T-helper 17 cell (primary cell): ENCODE results near the gene CEP112. TPM values are rescaled to one million over a fixed set of nuclear protein-coding genes. Genes with fewer than 3 reads are reported as not detected.
"Not testable (repeated sequence)": the region's sequence is repeated elsewhere in the genome, so short reads cannot be mapped to it uniquely, and the experiment has no call there.

Source experiments
- ATAC-seq: fragments of 150-1000 bp; cut with Tn5 transposase; 2 replicates; pipeline ENCODE4 v1.10.0; 2021; ENCODE audit warnings: mild to moderate bottlenecking, moderate library complexity
- DNase-seq, 3 donors: peaks; one replicate each; pipeline versions ENCODE4 v3.0.0 to v3.0.0-alpha.2; 2020 to 2021
- H3K9me3 ChIP-seq: one replicate; pipeline ENCODE4 v1.7.0; 2013; ENCODE audit warnings: low read length, mild to moderate bottlenecking; ENCODE audit not compliant: control insufficient read depth, poor library complexity, severe bottlenecking
- H3K27ac Mint-ChIP-seq: one replicate; pipeline ENCODE4 v1.8.0; 2022; ENCODE audit warnings: mild to moderate bottlenecking, moderate library complexity, mixed read lengths
- H3K27me3 Mint-ChIP-seq: one replicate; pipeline ENCODE4 v1.8.0; 2022; ENCODE audit warnings: mixed read lengths
- H3K36me3 Mint-ChIP-seq: one replicate; pipeline ENCODE4 v1.8.0; 2022; ENCODE audit warnings: low read depth, mixed read lengths
- H3K4me1 Mint-ChIP-seq: one replicate; pipeline ENCODE4 v1.8.0; 2022; ENCODE audit warnings: mild to moderate bottlenecking, mixed read lengths
- H3K4me3 Mint-ChIP-seq: one replicate; pipeline ENCODE4 v1.8.0; 2022; ENCODE audit warnings: mild to moderate bottlenecking, moderate library complexity, mixed read lengths
- total RNA-seq, 4 donors: library from RNA in 2 of 4; stranded (reverse) in 2 of 4; gene quantifications; one replicate each; pipeline ENCODE4 v1.2.3 and lab custom pipeline; 2022 to 2026

The CEP112 gene
- total RNA-seq, 2 donors from 2014 or later, result 4.3 to 6.9 TPM

GRCh38 chr17:65751263-65751662, 440.7 kb downstream of the CEP112 start:
- Mint-ChIP-seq H3K4me3 (peak overlapping the region; percentile 66), H3K27ac (peak overlapping the region; percentile 86), H3K27me3 (peaks cover 6% of the 10 kb centered on the region), H3K4me1 (peaks cover 19% of the 10 kb centered on the region), H3K36me3 (no peaks in the 10 kb centered on the region)
- no peaks in the 10 kb centered on the region for H3K9me3 ChIP-seq
- ATAC-seq, result no peak
- DNase-seq, result no peak

- DNase-seq (peak in 2 of 3 donors; percentile 29 to 46), ATAC-seq (peak; percentile 92)
- H3K9me3 ChIP-seq, result no peaks in the 10 kb centered on the region
- H3K4me1 Mint-ChIP-seq, result peaks cover 19% of the 10 kb centered on the region
- H3K4me3 Mint-ChIP-seq, result peak overlapping the region; percentile 72
- peak overlapping the region; percentile 86 for H3K27ac Mint-ChIP-seq
- peaks cover 6% of the 10 kb centered on the region for H3K27me3 Mint-ChIP-seq
- no peaks in the 10 kb centered on the region for H3K36me3 Mint-ChIP-seq
Measured at GRCh38 chr17:65750631-65751115, 441.3 kb downstream of the CEP112 start.

GRCh38 chr17:65750166-65750565, 441.8 kb downstream of the CEP112 start:
- H3K4me3 Mint-ChIP-seq, result no peak overlapping the region
- ATAC-seq (no peak), DNase-seq (no peak)
- peaks cover 19% of the 10 kb centered on the region for H3K4me1 Mint-ChIP-seq
- no peaks in the 10 kb centered on the region for H3K9me3 ChIP-seq
- no peaks in the 10 kb centered on the region for H3K36me3 Mint-ChIP-seq
- peaks cover 6% of the 10 kb centered on the region for H3K27me3 Mint-ChIP-seq
- peak overlapping the region; percentile 86 for H3K27ac Mint-ChIP-seq

- Mint-ChIP-seq H3K4me1 (peaks cover 19% of the 10 kb centered on the region), H3K4me3 (no peak overlapping the region), H3K27ac (no peak overlapping the region), H3K36me3 (no peaks in the 10 kb centered on the region), H3K27me3 (peaks cover 6% of the 10 kb centered on the region)
- no peak for DNase-seq
- H3K9me3 ChIP-seq, result no peaks in the 10 kb centered on the region
- no peak for ATAC-seq
Measured at GRCh38 chr17:65749479-65749878, 442.5 kb downstream of the CEP112 start.

GRCh38 chr17:65745241-65745640, 446.7 kb downstream of the CEP112 start:
- H3K27ac Mint-ChIP-seq, result no peak overlapping the region
- no peak overlapping the region for H3K4me3 Mint-ChIP-seq
- ATAC-seq (no peak), DNase-seq (no peak)
- H3K4me1 Mint-ChIP-seq, result peaks cover 13% of the 10 kb centered on the region
- H3K9me3 ChIP-seq, result no peaks in the 10 kb centered on the region
- H3K27me3 Mint-ChIP-seq, result no peaks in the 10 kb centered on the region
- H3K36me3 Mint-ChIP-seq, result no peaks in the 10 kb centered on the region

- no peak overlapping the region for H3K4me3 Mint-ChIP-seq
- H3K27ac Mint-ChIP-seq, result no peak overlapping the region
- peaks cover 11% of the 10 kb centered on the region for H3K4me1 Mint-ChIP-seq
- ATAC-seq (no peak), DNase-seq (no peak)
- no peaks in the 10 kb centered on the region for H3K9me3 ChIP-seq
- no peaks in the 10 kb centered on the region for H3K36me3 Mint-ChIP-seq
- no peaks in the 10 kb centered on the region for H3K27me3 Mint-ChIP-seq
Measured at GRCh38 chr17:65743308-65743655, 448.7 kb downstream of the CEP112 start.

- DNase-seq, result no peak
- H3K4me3 Mint-ChIP-seq, result peak overlapping the region; percentile 41
Measured at GRCh38 chr17:65742403-65743307, 449.3 kb downstream of the CEP112 start.

GRCh38 chr17:65741710-65742109, 450.2 kb downstream of the CEP112 start:
- Mint-ChIP-seq H3K4me3 (no peak overlapping the region), H3K27me3 (no peaks in the 10 kb centered on the region), H3K4me1 (peaks cover 11% of the 10 kb centered on the region), H3K36me3 (peaks cover 3% of the 10 kb centered on the region), H3K27ac (no peak overlapping the region)
- DNase-seq (no peak), ATAC-seq (no peak)
- H3K9me3 ChIP-seq, result no peaks in the 10 kb centered on the region

More at GRCh38 chr17:65742403-65743307, 449.3 kb downstream of the CEP112 start:
- no peak overlapping the region for H3K27ac Mint-ChIP-seq
- H3K36me3 Mint-ChIP-seq, result no peaks in the 10 kb centered on the region
- no peaks in the 10 kb centered on the region for H3K9me3 ChIP-seq
- no peaks in the 10 kb centered on the region for H3K27me3 Mint-ChIP-seq
- peaks cover 11% of the 10 kb centered on the region for H3K4me1 Mint-ChIP-seq
- no peak for ATAC-seq

GRCh38 chr17:65739034-65739433, 452.9 kb downstream of the CEP112 start:
- Mint-ChIP-seq H3K4me3 (no peak overlapping the region), H3K4me1 (peaks cover 11% of the 10 kb centered on the region), H3K27me3 (no peaks in the 10 kb centered on the region), H3K36me3 (peaks cover 5% of the 10 kb centered on the region), H3K27ac (no peak overlapping the region)
- DNase-seq, result no peak
- ATAC-seq, result no peak
- H3K9me3 ChIP-seq, result no peaks in the 10 kb centered on the region

- Mint-ChIP-seq H3K36me3 (peaks cover 5% of the 10 kb centered on the region), H3K4me1 (peaks cover 14% of the 10 kb centered on the region), H3K27me3 (no peaks in the 10 kb centered on the region), H3K27ac (no peak overlapping the region), H3K4me3 (no peak overlapping the region)
- ATAC-seq, result no peak
- H3K9me3 ChIP-seq, result no peaks in the 10 kb centered on the region
- DNase-seq, result no peak
Measured at GRCh38 chr17:65737451-65737850, 454.5 kb downstream of the CEP112 start.

GRCh38 chr17:65733314-65733713, 458.6 kb downstream of the CEP112 start:
- Mint-ChIP-seq H3K27ac (no peak overlapping the region), H3K27me3 (no peaks in the 10 kb centered on the region), H3K36me3 (peaks cover 7% of the 10 kb centered on the region), H3K4me1 (peaks cover 8% of the 10 kb centered on the region), H3K4me3 (no peak overlapping the region)
- no peak for DNase-seq
- H3K9me3 ChIP-seq, result no peaks in the 10 kb centered on the region
- no peak for ATAC-seq

- not testable (repeated sequence) for H3K36me3 Mint-ChIP-seq, H3K4me1 Mint-ChIP-seq, H3K9me3 ChIP-seq, H3K27me3 Mint-ChIP-seq, ATAC-seq, H3K27ac Mint-ChIP-seq, DNase-seq, H3K4me3 Mint-ChIP-seq
Measured at GRCh38 chr17:65732667-65733066, 459.3 kb downstream of the CEP112 start.

GRCh38 chr17:65730711-65731169, 461.2 kb downstream of the CEP112 start:
- no peak for DNase-seq
- H3K27ac Mint-ChIP-seq, result no peak overlapping the region
- peaks cover 2% of the 10 kb centered on the region for H3K36me3 Mint-ChIP-seq
- H3K4me3 Mint-ChIP-seq, result no peak overlapping the region
- ATAC-seq, result no peak
- no peaks in the 10 kb centered on the region for H3K9me3 ChIP-seq
- H3K4me1 Mint-ChIP-seq, result peaks cover 8% of the 10 kb centered on the region
- no peaks in the 10 kb centered on the region for H3K27me3 Mint-ChIP-seq

- DNase-seq (no peak), ATAC-seq (no peak)
- Mint-ChIP-seq H3K27me3 (no peaks in the 10 kb centered on the region), H3K27ac (no peak overlapping the region), H3K4me1 (peaks cover 8% of the 10 kb centered on the region), H3K4me3 (no peak overlapping the region), H3K36me3 (peaks cover 2% of the 10 kb centered on the region)
- H3K9me3 ChIP-seq, result no peaks in the 10 kb centered on the region
Measured at GRCh38 chr17:65729207-65729606, 462.7 kb downstream of the CEP112 start.
